SH-SY5Y (cell line): ENCODE measurements around the gene APBB1.

Source experiments
- GATA2 ChIP-seq: IDR thresholded peaks from 2 replicates; pipeline ENCODE4 v1.6.1; 2011; ENCODE audit warnings: mild to moderate bottlenecking, low read depth, low read length
- GATA3 ChIP-seq: IDR thresholded peaks from 2 replicates; pipeline ENCODE4 v1.6.1; 2011; ENCODE audit warnings: low read depth, mild to moderate bottlenecking, low read length, moderate library complexity

The APBB1 gene

GRCh38 chr11:6405052-6405667 is 13.7 kb downstream of the APBB1 start:
- TF ChIP-seq GATA3 (no peak), GATA2 (no peak)

GRCh38 chr11:6404342-6405051 is 14.4 kb downstream of the APBB1 start:
- TF ChIP-seq GATA3 (no peak), GATA2 (no peak)

GRCh38 chr11:6403539-6403938 is 15.4 kb downstream of the APBB1 start:
- TF ChIP-seq GATA2 (no peak), GATA3 (no peak)

GRCh38 chr11:6402561-6402981 is 16.3 kb downstream of the APBB1 start:
- no peak for TF ChIP-seq GATA3
- TF ChIP-seq GATA2: no peak

- TF ChIP-seq GATA3: no peak
- no peak for TF ChIP-seq GATA2
Measured at GRCh38 chr11:6402061-6402470, 16.8 kb downstream of the APBB1 start.

- TF ChIP-seq GATA3 (no peak), GATA2 (no peak)
Measured at GRCh38 chr11:6401464-6401863, 17.4 kb downstream of the APBB1 start.

GRCh38 chr11:6400431-6401345 is 18.2 kb downstream of the APBB1 start:
- no peak for TF ChIP-seq GATA3
- no peak for TF ChIP-seq GATA2

- no peak for TF ChIP-seq GATA3
- TF ChIP-seq GATA2: no peak
Measured at GRCh38 chr11:6397636-6398035, 21.3 kb downstream of the APBB1 start.

GRCh38 chr11:6397156-6397555 is 21.7 kb downstream of the APBB1 start:
- no peak for TF ChIP-seq GATA2
- no peak for TF ChIP-seq GATA3

- TF ChIP-seq GATA3: no peak
- TF ChIP-seq GATA2: no peak
Measured at GRCh38 chr11:6395470-6396060, 23.3 kb downstream of the APBB1 start.

- no peak for TF ChIP-seq GATA2
- no peak for TF ChIP-seq GATA3
Measured at GRCh38 chr11:6393989-6394670, 24.8 kb downstream of the APBB1 start.

GRCh38 chr11:6391537-6392134 is 27.3 kb downstream of the APBB1 start:
- TF ChIP-seq GATA2: no peak
- TF ChIP-seq GATA3: no peak

- TF ChIP-seq GATA3: no peak
- TF ChIP-seq GATA2: no peak
Measured at GRCh38 chr11:6390718-6391469, 28.0 kb downstream of the APBB1 start.
